ENCODE data around the gene TPMT. TPM values are rescaled to one million over a fixed set of nuclear protein-coding genes. Genes with fewer than 3 reads are reported as not detected.

TPMT gene
- total RNA-seq, 1 experiment from 2014 or later = 13.3 TPM

- Histone ChIP-seq H2BK5ac (ENCODE audit: insufficient read length, low read length) (no peak overlapping the region), H2BK15ac (ENCODE audit: low read depth, low read length) (no peak overlapping the region), H2BK12ac (ENCODE audit: insufficient read length, low read depth, low read length) (no peak overlapping the region), H2AK5ac (ENCODE audit: insufficient read length, low read length) (no peak overlapping the region), H3T11ph (ENCODE audit: low read length) (no peak overlapping the region), H3K27me3 (ENCODE audit: insufficient read depth, low read length) (no peaks in the 10 kb centered on the region), H2BK20ac (ENCODE audit: low read depth, low read length, poor library complexity, severe bottlenecking) (no peak overlapping the region), H2BK120ac (ENCODE audit: low read depth, low read length, poor library complexity, severe bottlenecking) (no peak overlapping the region), H3K79me1 (ENCODE audit: insufficient read depth, low read depth, low read length, poor library complexity, severe bottlenecking) (no peaks in the 10 kb centered on the region), H3K9me3 (ENCODE audit: control insufficient read depth, low read depth, low read length) (no peaks in the 10 kb centered on the region), H3K56ac (ENCODE audit: insufficient read length, low read depth, low read length) (no peak overlapping the region), H3K23me2 (ENCODE audit: insufficient read length, low read depth, low read length, poor library complexity, severe bottlenecking) (no peaks in the 10 kb centered on the region), H3K79me2 (ENCODE audit: insufficient read depth, low read length) (no peaks in the 10 kb centered on the region), H3K4me2 (ENCODE audit: insufficient read depth, insufficient read length, low read length) (no peak overlapping the region), H3K4me1 (ENCODE audit: insufficient read depth, low read length) (no peaks in the 10 kb centered on the region), H4K8ac (replicated peaks; ENCODE audit: insufficient read length, low read depth, low read length) (no peak overlapping the region), H4K91ac (ENCODE audit: insufficient read length, low read depth, low read length) (no peak overlapping the region), H4K20me1 (ENCODE audit: control insufficient read depth, insufficient read depth, insufficient read length) (no peaks in the 10 kb centered on the region), H3K9ac (ENCODE audit: extremely low read depth, insufficient read length, low read length) (no peak overlapping the region), H3K4ac (ENCODE audit: low read depth, low read length) (no peak overlapping the region), H3K23ac (ENCODE audit: insufficient read length, low read depth, low read length) (no peak overlapping the region), H3K14ac (ENCODE audit: insufficient read depth, low read length) (no peak overlapping the region), H2AFZ (ENCODE audit: low read length) (no peak overlapping the region), H3K18ac (ENCODE audit: insufficient read length, low read depth, low read length) (no peak overlapping the region), H4K5ac (ENCODE audit: insufficient read length, low read depth, low read length) (no peak overlapping the region), H3K27ac (ENCODE audit: insufficient read length, low read depth, low read length) (no peak overlapping the region)
- Mint-ChIP-seq H3K36me3 (ENCODE audit: insufficient read depth in 1 of 3, low read depth in 3 of 3) (peaks cover 0 to 5% (median 4%) of the 10 kb centered on the region in 3 experiments; a peak in 3 of 7 replicates), H3K27me3 (ENCODE audit: low read depth) (no peaks in the 10 kb centered on the region), H3K4me3 (no peak overlapping the region), H3K27ac (no peak overlapping the region), H3K4me1 (no peaks in the 10 kb centered on the region), H3K9me3 (peaks cover 9 to 13% of the 10 kb centered on the region in 2 experiments)
- no CpG with 5 or more reads among the region's 3 CpGs for WGBS (ENCODE audit: extremely low coverage, insufficient read length, low lambda C conversion rate)
- TF ChIP-seq, protein P1, sequence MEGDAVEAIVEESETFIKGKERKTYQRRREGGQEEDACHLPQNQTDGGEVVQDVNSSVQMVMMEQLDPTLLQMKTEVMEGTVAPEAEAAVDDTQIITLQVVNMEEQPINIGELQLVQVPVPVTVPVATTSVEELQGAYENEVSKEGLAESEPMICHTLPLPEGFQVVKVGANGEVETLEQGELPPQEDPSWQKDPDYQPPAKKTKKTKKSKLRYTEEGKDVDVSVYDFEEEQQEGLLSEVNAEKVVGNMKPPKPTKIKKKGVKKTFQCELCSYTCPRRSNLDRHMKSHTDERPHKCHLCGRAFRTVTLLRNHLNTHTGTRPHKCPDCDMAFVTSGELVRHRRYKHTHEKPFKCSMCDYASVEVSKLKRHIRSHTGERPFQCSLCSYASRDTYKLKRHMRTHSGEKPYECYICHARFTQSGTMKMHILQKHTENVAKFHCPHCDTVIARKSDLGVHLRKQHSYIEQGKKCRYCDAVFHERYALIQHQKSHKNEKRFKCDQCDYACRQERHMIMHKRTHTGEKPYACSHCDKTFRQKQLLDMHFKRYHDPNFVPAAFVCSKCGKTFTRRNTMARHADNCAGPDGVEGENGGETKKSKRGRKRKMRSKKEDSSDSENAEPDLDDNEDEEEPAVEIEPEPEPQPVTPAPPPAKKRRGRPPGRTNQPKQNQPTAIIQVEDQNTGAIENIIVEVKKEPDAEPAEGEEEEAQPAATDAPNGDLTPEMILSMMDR (conservative IDR thresholded peaks at IDR 0.05) = no peak
- no peak for DNase-seq
These were observed 76.0 kb downstream of the TPMT start for GRCh38 chr6:18078866-18079265.

Other genes with a start within 250 kb of the TPMT start
- 38.2 and 43.1 TPM in 2 replicates for gene KIF13A, start 167.4 kb downstream of the TPMT start, total RNA-seq (2021)
- gene NHLRC1, start 32.4 kb downstream of the TPMT start, total RNA-seq (2021) = 1.0 and 1.5 TPM in 2 replicates
- gene KDM1B, start 345 bp upstream of the TPMT start, total RNA-seq (2021) = 5.2 and 5.4 TPM in 2 replicates
- 216 and 217 TPM in 2 replicates for gene DEK, start 109.5 kb upstream of the TPMT start, total RNA-seq (2021)
- gene RNF144B, start 232.3 kb upstream of the TPMT start, total RNA-seq (2021) = 2.3 and 2.4 TPM in 2 replicates